Panc1 (cell line): ENCODE measurements around the gene HELT. TPM values are rescaled to one million over a fixed set of nuclear protein-coding genes. Genes with fewer than 3 reads are reported as not detected.

Source experiments
- ATAC-seq: fragments of 200-7000 bp; cut with Tn5 transposase; 2 replicates; pipeline ENCODE4 v1.9.1; 2020; ENCODE audit warnings: mild to moderate bottlenecking, moderate library complexity
- BruUV-seq: library from RNA; stranded (reverse); fragments of 400-500 nt; replicated peaks from 2 replicates; lab custom pipeline; 2021; lab: Mats Ljungman, UMichigan
- CTCF ChIA-PET: fragments of 300-600 bp; sonication (Branson Sonifier 250); formaldehyde crosslinking; loops from one replicate; lab custom pipeline; 2022; ENCODE audit warnings: antibody characterized with exemption; lab: Charles Lee
- POLR2A ChIA-PET: fragments of 300-600 bp; sonication (Branson Sonifier 250); formaldehyde crosslinking; loops from one replicate; lab custom pipeline; 2022; ENCODE audit warnings: antibody characterized with exemption; lab: Charles Lee
- DNase-seq: peaks from one replicate; pipeline ENCODE4 v3.0.0-alpha.2; 2010; ENCODE audit warnings: low read depth, low spot score
- H3K27ac ChIP-seq: 2 replicates; pipeline ENCODE4 v1.5.1; 2011; ENCODE audit warnings: mild to moderate bottlenecking, low read length, inconsistent platforms
- H3K27me3 ChIP-seq: fragments of 200-500 bp; sonication (Bioruptor generic); 2 replicates; pipeline ENCODE4 v1.6.0; 2014; ENCODE audit warnings: low read length, inconsistent platforms; ENCODE audit not compliant: control insufficient read depth, insufficient read depth
- H3K36me3 ChIP-seq: fragments of 200-500 bp; sonication (Bioruptor generic); 2 replicates; pipeline ENCODE4 v1.5.1; 2014; ENCODE audit warnings: inconsistent platforms, mild to moderate bottlenecking, low read length, moderate library complexity; ENCODE audit not compliant: control insufficient read depth, insufficient read depth
- H3K4me1 ChIP-seq: 2 replicates; pipeline ENCODE4 v1.5.1; 2011; ENCODE audit warnings: inconsistent platforms, mild to moderate bottlenecking, low read length, moderate library complexity; ENCODE audit not compliant: control insufficient read depth, insufficient read depth
- H3K4me3 ChIP-seq, 2 experiments: 2 replicates each; pipeline ENCODE4 v1.5.1; 2011 to 2012; ENCODE audit warnings: low read depth in 2 of 2, low read length in 2 of 2, mild to moderate bottlenecking in 2 of 2, inconsistent platforms in 1 of 2, moderate library complexity in 1 of 2
- H3K9me3 ChIP-seq: fragments of 200-500 bp; sonication (Bioruptor generic); 2 replicates; pipeline ENCODE4 v1.5.1; 2014; ENCODE audit warnings: low read depth, mild to moderate bottlenecking, inconsistent platforms, low read length, moderate library complexity; ENCODE audit not compliant: control insufficient read depth, insufficient read depth
- CTCF ChIP-seq: fragments of 450-650 bp; IDR thresholded peaks from 2 replicates; pipeline ENCODE4 v1.5.1; 2017; ENCODE audit warnings: mild to moderate bottlenecking
- REST ChIP-seq, 2 experiments: IDR thresholded peaks; 2 replicates each; pipeline ENCODE4 v1.6.1; 2011 to 2012; ENCODE audit warnings: low read depth in 2 of 2, control low read depth in 1 of 2, low read length in 1 of 2, mild to moderate bottlenecking in 1 of 2, moderate library complexity in 1 of 2; ENCODE audit not compliant: insufficient read depth in 1 of 2
- SIN3A ChIP-seq: IDR thresholded peaks from 2 replicates; pipeline ENCODE4 v1.6.1; 2012; ENCODE audit warnings: low read depth, mild to moderate bottlenecking, low read length, moderate library complexity, borderline replicate concordance; ENCODE audit not compliant: insufficient read depth
- TCF7L2 ChIP-seq: IDR thresholded peaks from 2 replicates; pipeline ENCODE4 v1.6.1; 2011; ENCODE audit warnings: mild to moderate bottlenecking, low read depth, low read length, inconsistent platforms
- in situ Hi-C: cut with HindIII; loops from 2 replicates; pipeline ENCODE4 v1.10.0; 2016; ENCODE audit warnings: low sequenced_read_pairs, low pct_unique_long_range_greater_than_20kb
- intact Hi-C: fragments of 100-400 bp; cut with micrococcal nuclease; formaldehyde crosslinking; loops from one replicate; pipeline ENCODE4 v1.10.0; 2022; ENCODE audit not compliant: unreplicated experiment
- total RNA-seq: library from RNA; stranded (reverse); gene quantifications from one replicate; pipeline ENCODE4 v1.2.1, GENCODE V29; 2021; ENCODE audit not compliant: unreplicated experiment

HELT gene
- total RNA-seq, 1 experiment from 2014 or later = not detected

- no peaks in the 10 kb centered on the region; the same call in 1 of the 2 replicates for H3K27me3 ChIP-seq
- CTCF ChIA-PET = interaction anchor here (0.7 to 1.1 kb wide), 2 partner anchors 15 to 83 kb away, joined by 3 read pairs; no protein-coding TSS in a partner anchor
Observed at GRCh38 chr4:185013417-185014125, 4.7 kb upstream of the HELT start.

GRCh38 chr4:185015108-185015507 is 3.2 kb upstream of the HELT start:
- TF ChIP-seq SIN3A (no peak), CTCF (peak; percentile 27; the same call in 1 of the 2 replicates)
- no peak overlapping the region for H3K4me3 ChIP-seq
- no peaks in the 10 kb centered on the region for H3K9me3 ChIP-seq
- H3K27me3 ChIP-seq = no peaks in the 10 kb centered on the region; the same call in 1 of the 2 replicates
- POLR2A ChIA-PET = no interaction called here
- intact Hi-C loops (no loop called here), in situ Hi-C loops (no loop called here)
- H3K36me3 ChIP-seq = no peaks in the 10 kb centered on the region
- ATAC-seq (no peak), DNase-seq (no peak)
- no peaks in the 10 kb centered on the region; the same call in 1 of the 2 replicates for H3K4me1 ChIP-seq
- BruUV-seq = no TSS peak
- no peak overlapping the region for H3K27ac ChIP-seq
- CTCF ChIA-PET = no interaction called here

More at GRCh38 chr4:185013417-185014125, 4.7 kb upstream of the HELT start:
- no TSS peak for BruUV-seq
- DNase-seq (no peak), ATAC-seq (no peak)
- H3K36me3 ChIP-seq = no peaks in the 10 kb centered on the region
- POLR2A ChIA-PET = no interaction called here
- in situ Hi-C loops (no loop called here), intact Hi-C loops (no loop called here)
- no peak overlapping the region; a peak in 1 of 4 replicates for H3K4me3 ChIP-seq
- no peak overlapping the region for H3K27ac ChIP-seq
- TF ChIP-seq TCF7L2 (no peak), REST (IDR thresholded peaks at IDR 0.05; ENCODE audit: insufficient read depth in 1 of 2, low read depth in 2 of 2, low read length in 1 of 2) (no peak)
- no peaks in the 10 kb centered on the region for H3K9me3 ChIP-seq
- no peaks in the 10 kb centered on the region; the same call in 1 of the 2 replicates for H3K4me1 ChIP-seq
